HG03060 (cell line): ENCODE data around the gene SRRD.
"Not testable (repeated sequence)": the region's sequence is repeated elsewhere in the genome, so short reads cannot be mapped to it uniquely, and the experiment has no call there.

Experiments
- ATAC-seq: cut with Tn5 transposase; IDR thresholded peaks from one replicate; pipeline ENCODE4 v1.9.1; 2021; ENCODE audit warnings: low read depth, moderate number of reproducible peaks; ENCODE audit not compliant: unreplicated experiment

SRRD gene

DNA sequence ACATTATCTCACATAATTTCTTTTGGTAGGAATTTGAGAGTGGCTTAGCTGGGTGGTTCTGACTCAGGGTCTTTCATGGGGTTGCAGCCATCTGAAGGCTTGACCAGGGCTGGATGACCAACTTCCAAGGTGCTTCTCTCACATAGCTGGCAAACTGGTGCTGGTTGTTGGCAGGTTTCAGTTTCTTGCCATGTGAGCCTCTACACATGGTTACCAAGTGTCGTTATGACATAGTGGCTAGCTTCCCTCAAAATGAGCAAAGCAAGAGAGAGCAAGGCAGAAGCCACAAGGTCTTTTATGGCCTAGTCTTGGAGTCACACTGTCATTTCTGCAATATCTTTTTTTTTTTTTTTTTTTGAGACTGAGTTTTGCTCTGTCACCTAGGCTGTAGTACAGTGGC is 32.8 kb downstream of the SRRD start:
- no peak for ATAC-seq

DNA sequence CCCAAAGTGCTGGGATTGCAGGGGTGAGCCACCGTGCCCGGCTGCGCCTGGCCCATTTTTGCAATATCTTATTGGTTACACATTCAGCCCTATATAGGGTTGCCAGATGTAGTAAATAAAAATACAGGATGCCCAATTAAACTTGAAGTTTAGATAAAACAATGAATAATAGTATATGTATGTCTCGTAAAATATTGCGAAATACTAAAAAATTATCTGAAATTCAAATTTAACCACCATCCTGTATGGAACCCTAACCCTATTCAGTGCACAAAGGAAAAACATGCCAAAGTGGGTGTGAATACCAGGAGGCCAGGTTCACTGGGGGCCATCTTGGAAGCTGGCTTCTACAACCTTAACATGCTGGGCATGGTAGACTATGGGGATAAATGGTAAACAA is 33.8 kb downstream of the SRRD start:
- no peak for ATAC-seq

DNA sequence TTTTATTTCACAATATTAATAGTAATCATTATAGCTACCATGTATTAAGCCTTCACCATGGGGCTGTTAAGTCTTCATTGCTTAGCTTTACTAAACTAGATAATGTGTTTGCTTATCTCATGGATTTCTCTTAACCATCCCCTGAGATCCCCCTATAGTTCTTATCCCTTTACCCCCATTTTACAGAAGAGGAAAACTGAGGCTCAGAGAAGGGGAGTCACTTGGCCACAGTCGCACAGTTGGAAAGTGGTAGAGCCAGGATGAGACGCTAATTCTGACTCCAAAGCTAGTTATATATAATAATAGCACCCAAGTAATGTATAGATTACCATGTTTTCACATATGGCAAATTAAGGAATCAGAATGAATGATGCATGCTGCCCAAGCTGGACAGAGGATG is 38.3 kb downstream of the SRRD start:
- no peak for ATAC-seq

DNA sequence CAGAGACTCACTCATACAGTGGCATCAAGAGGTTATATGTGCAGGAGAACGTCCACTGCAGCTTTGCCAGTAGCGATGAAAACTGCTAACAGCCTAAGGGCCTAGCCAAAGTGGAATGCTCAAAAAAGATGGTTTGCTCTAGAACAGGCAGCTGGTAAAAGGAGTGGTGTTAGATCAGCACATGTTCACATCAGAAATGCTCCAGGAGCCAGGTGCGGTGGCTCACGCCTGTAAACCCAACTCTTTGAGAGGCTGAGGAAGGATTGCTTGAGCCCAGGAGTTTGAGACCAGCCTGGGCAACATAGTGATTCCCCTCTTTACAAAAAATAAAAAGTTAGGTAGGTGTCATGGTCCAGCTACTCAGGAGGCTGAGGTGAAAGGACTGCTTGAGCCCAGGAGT is 38.9 kb downstream of the SRRD start:
- ATAC-seq = no peak

DNA sequence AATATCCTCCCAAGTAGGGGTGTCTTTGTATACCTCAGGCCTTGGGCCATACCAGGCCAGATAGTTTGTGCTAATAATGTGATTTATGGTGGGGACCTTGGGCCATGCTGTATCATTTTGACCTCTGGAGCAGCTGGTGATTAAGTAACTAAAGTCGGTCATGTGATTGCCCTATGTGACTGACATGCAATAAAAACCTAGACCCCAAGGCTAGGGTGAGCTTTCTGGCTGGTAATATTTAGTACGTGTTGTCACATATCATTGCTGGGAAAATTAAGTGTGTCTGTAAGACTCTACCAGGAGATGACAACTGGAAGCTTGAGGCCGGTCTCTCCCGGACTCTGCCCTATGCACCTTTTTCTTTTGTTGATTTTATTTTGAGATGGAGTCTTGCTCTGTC is 41.2 kb downstream of the SRRD start:
- no peak for ATAC-seq

DNA sequence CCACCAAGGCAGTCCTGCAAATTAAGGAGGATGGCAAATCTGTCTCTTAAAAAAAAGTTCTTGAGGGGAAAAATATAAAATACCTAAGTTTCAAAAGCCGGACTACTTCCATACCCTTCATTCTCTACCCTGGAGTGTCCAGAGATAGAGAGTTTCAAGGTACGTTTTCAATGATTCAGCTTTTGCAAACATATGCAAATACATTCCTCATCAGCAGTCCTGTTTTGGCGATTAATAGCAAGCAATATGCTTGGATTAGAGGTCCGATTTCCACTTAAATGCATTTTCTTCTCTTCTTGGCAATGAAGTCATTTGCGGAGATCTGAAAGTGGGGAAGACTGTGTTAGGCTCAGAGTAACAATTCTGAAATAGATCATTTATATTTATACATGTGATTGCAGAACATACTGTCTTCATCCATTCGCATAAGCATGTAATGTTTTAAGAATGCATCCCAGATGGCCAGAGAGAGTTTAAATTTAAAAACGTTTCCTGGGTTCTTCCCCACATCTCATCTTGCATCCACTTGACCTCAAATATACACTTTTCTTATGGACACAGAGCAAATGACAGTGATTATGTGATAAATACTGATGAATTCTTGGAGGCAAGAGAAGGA is 42.4 kb downstream of the SRRD start:
- ATAC-seq = no peak

DNA sequence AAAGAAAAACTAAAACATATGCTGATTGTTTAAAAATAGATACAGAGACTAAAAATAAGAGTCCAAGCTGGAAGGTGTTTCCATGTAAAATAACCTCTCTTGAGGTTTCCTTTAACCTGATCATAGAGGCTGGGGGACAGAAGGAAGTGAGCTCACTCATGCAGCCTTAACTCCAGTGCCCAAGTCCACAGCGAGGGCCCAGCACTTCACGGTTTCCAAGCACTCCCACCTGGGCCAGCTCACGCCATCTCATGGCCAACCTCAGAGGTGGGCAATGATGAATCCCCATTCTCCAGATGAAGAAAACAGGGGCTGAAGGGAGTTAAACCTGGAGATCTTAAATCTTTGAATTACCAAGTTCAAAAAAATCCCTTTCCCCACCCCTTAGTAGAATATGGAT is 43.5 kb downstream of the SRRD start:
- ATAC-seq = no peak

DNA sequence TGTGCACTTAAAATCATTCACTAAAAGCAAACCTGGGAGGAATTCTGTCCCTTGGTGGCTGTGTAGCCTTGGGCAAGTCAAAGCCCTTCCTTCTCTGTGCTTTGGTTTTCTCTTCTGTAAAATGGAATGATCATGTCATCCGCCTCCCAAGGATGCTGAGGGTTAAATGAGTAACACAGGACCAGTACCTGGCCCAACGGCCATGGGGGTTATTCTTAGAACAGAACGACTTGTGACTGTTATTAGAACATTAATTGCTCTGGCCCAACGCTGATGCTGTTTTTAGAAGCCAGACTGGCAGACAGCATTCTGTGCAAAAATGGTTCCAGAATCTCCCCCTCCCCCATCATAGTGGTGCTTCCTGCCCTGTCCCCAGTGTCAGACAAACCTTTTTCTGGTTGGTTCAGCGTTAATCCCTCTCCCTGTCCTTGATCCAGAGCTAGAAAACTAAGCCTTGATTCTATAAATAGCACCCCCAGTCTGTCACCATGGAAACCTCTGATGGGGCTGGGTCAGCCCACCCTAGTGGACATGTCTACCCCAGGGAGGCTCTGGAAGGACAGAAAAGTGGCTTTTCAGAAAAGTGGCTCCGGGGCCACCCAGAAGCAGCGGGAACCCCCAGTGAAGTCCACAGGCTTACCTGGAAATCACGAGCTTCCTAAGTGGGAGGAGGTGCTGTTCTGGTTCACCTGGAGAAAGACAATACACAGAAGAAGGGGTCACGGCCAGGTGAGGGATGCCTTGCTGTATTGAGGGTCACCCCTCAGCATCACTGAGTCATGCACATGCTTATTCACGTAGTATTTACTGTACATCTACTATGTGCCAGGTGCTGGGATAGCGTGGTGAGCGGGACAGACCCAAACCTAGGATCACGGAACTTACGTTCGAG is 44.1 kb downstream of the SRRD start:
- ATAC-seq = no peak

DNA sequence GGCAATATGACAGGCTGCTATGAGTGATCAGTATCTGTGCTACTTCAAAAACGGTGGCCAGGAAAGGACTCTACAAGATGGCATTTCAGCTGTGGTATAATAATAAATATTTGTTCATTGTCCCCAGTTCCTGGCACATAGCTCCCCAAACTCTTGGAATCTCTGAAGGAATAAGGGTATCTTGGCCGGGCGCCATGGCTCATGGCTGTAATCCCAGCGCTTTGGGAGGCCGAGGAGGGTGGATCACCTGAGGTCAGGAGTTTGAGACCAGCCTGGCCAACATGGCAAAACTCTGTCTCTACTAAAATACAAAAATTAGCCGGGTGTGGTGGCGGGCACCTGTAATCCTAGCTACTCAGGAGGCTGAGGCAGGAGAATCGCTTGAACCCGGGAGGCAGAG is 44.8 kb downstream of the SRRD start:
- not testable (repeated sequence) for ATAC-seq

DNA sequence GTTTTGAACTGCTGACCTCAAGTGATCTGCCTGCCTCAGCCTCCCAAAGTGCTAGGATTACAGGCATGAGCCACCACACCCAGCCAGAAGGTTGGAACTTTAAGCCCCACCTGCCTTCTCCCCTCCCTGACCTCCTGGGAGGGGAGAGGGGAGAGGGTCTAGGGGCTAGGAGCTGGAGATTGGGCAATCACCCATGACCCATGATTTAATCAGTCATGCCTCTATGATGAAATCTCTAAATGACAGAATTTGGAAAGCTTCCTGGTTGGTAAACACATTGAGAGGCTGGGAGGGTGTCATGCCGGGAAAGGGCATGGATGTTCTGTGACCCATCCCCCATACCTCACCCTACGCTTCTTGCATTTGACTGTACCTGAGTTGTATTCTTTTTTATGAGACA is 45.7 kb downstream of the SRRD start:
- no peak for ATAC-seq

DNA sequence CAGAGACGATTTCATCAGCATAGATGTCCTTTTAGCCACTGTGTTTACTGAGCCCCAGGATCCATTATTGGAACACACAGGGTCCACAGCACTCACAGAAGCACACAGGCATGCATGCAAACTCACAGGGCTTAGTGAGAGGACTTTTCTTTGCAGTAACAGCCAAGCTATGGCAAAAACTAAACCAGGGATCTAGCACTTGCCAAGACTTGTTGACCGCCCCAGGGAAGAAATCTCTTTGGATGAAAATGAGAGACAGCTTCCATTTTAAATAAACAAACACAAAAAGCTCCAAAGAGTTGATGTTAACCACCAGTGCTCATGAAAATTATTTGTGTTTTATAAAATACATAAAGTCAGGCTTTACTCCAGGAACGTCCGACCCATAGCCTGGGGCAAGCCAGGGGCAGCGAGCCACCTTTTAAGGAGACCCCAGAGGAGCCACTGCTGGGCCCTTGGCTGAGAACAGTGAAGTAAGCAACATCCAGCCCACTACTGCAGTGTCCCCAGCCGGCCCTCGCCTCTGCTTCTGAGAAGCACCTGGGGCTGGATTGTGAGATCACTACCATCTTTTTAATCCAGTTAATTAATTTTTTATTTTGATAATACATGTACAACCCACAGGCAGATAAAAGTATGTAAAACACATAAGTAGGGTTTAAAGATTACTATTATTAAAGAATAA is 50.6 kb downstream of the SRRD start:
- ATAC-seq = no peak

DNA sequence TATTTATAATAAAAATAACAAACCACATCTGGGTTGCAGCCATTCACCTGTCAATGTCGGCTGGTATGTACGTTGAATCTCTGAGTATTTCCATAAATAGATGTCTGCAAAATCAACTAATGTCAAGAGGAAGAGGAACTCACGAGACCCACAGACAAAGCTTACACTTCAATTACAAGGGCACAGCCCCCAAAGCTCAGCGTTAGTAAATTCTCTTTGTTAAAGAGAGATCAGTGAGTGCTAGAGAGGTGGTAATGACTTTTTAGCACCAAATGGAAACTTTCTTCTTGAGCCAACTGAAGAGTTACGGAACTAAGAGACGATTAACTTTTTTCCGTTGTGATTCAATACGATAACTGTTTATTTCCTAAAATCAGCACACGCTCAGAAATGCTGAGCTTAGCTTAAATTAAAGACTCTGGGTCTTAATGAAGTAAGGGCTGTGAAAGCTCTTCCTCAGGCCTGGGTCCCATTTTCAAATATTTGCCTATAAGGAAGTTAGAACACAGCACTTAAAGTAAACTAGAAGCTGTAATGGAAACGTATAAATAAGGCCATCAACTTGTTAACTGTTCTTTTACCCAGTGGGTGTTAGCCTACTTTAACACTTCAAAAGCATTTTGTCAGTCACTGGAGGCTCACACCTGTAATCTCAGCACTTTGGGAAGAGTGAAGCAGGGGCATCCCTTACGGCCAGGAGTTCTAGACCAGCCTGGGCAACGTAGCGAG is 51.4 kb downstream of the SRRD start:
- no peak for ATAC-seq

DNA sequence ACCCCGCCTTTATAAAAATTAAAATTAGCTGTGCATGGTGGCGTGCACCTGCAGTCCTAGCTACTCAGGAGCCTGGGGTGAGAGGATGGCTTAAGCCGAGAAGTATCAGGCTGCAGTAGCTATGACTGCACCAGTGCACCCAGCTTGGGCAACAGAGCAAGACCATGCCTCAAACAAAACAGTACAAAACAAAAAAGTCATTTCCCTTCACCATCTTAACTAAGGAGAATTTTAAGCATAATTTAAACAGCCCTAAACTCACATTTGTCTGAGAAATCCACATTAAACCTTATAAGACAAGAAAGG is 51.9 kb downstream of the SRRD start:
- ATAC-seq = no peak

DNA sequence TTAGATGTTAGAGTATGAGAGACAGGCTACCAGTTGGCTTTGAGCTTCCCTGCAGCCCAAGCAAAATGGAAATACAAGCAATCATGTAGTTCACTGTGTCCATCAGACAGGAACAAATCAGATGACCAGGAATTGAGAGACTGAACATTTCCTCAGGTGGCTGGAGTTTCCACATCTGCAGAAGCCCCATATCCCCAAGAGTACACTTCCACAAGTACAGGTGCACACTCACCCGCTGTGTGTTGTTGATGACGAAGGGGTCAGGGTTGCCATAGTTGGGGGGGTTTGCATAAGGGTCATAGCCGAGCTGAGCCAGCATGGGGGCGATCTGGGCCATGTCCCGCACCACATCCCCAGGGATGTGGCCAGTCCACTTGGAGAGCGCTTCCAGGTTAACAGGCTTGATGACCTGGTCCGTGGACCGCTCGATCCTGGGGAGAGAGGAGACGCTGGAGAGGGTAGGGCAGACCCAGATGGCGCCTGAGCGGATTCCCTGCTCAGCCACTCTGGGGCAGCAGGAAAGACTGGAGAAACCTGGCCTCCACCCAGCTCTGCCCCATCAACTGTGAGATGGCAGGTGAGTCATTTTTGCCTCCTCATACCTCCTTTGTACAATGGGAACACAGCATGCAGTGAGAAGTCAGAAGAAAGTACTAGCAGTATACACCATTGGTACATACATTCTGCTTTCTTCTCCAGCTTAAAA is 52.5 kb downstream of the SRRD start:
- no peak for ATAC-seq

DNA sequence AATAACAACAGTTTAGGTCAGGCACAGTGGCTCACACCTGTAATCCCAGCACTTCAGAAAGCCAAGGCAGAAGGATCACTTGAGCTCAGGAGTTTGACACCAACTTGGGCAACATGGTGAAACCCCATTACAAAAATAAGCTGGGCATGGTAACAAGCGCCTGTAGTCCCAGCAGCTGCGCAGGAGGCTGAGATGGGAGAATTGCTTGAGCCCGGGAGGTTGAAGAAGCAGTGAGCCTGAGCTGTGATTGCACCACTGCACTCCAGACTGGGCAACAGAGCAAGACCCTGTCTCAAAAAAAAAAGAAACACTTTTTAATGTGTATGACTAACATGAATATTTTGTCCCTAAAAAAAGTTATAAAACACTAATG is 53.1 kb downstream of the SRRD start:
- ATAC-seq = no peak

DNA sequence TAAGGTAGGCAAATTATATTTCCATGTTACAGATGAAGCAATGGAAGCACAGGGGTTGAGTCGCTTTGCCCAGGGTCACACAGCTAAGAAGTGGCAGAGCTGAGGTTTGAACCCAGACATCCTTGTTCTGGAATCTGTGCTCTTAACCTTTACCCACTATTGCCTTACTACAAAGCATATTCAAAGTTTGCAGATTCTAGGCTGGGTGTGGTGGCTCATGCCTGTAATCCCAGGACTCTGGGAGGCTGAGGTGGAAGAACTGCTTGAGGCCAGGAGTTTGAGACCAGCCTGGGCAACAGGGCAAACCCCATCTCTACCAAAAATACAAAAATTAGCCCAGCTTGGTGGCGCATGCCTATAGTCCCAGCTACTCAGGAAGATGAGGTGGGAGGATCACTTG is 56.4 kb downstream of the SRRD start:
- ATAC-seq = no peak

DNA sequence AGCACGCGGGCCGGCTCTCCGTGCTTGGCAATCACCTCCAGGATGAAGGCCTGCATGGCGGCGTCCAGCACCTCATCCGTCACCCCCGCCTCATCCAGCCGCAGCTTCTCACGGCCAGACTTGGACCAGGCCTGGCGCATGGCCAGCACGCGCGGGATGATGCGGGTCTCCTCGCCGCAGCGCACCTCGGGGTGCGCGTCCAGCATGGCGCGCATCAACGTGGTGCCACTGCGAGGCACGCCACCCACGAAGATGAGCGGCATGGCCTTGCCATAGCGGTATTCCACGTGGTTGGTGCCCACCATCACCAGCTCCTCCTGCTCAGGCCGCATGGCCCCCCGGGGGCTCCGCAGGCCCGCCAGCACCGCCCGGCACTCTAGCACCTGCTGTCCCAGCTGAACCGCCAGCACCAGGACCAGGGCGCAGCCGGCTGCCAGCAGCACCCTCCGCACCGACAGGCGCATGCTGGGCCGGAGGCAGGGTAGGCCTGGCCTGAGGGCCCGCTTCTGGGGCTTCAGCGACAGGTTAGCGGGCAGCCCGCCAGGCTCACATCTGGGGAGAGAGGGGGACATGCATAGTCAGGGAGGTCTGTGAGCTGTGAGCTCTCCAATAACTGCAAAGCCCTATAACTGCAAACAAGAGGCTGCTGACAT is 57.6 kb downstream of the SRRD start:
- ATAC-seq = no peak

DNA sequence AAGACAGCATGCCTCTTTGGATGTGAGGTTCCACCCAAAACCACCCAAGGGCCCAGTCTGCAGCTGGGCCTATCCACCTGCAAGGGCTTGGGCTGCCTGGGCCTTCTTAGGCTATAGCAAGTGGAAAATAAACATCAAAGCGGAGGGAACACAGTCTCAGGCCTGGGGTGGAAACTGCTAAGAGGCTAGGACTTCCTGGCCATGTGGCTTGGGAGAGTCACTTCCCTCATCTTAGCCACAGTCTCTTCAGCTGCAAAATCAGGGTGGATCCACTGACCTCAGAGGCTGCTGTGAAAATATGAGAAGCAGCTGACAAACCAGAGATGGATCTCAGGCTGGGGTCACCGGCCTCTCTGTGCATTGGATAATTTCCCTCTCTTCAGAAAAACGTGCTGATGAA is 59.2 kb downstream of the SRRD start:
- ATAC-seq = no peak
